ENCODE results near the gene EEF1G. TPM values are rescaled to one million over a fixed set of nuclear protein-coding genes. Genes with fewer than 3 reads are reported as not detected.

Gene EEF1G
- total and polyA plus RNA-seq, 9 of the 15 experiments (the other 6 are each of a cell fraction or from before 2014, with no cell fraction given) = 985 to 2,349 (median 2,035) TPM

DNA sequence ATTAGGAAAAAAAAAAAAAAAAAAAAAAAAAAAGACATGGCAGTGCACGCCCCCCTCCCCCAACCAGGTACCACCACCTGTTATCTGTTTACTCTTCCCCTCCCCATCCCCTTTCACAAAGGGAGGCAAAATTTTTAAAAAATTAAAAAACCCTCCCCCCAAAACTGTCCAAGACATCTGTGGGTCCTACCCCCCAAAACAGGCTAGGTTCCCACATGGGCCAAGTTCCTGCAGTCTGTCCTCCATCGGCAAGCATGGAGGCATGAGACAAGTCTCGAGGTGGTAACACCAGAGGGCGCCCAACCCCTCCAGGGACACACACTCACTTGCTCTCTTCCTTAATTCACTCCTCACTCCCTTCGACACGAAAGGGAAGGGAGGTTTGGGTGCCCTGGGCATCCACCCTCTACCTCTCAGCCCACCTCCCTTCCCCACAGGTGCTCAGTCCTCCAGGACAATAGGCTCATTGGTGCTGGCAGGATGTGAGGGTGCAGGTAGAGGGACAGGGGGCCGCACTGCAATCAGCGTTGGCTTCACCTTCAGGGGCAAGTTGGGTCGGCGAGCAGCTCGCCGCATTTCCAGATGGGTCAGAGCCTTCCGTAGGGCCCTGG, 19.8 kb upstream of the EEF1G start (continued):
- 0 out of 2 replicates have a peak, but pooled peaks have one; percentile 47 for TF ChIP-seq CTBP1 (IDR thresholded peaks at IDR 0.05; ENCODE audit: borderline replicate concordance)
- TF ChIP-seq ZNF717 (CRISPR knock-in tag; IDR thresholded peaks at IDR 0.05) = no peak
- TF ChIP-seq, protein P1, sequence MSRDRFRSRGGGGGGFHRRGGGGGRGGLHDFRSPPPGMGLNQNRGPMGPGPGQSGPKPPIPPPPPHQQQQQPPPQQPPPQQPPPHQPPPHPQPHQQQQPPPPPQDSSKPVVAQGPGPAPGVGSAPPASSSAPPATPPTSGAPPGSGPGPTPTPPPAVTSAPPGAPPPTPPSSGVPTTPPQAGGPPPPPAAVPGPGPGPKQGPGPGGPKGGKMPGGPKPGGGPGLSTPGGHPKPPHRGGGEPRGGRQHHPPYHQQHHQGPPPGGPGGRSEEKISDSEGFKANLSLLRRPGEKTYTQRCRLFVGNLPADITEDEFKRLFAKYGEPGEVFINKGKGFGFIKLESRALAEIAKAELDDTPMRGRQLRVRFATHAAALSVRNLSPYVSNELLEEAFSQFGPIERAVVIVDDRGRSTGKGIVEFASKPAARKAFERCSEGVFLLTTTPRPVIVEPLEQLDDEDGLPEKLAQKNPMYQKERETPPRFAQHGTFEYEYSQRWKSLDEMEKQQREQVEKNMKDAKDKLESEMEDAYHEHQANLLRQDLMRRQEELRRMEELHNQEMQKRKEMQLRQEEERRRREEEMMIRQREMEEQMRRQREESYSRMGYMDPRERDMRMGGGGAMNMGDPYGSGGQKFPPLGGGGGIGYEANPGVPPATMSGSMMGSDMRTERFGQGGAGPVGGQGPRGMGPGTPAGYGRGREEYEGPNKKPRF (IDR thresholded peaks at IDR 0.05; ENCODE audit: low read depth, low read length) = no peak
- no peak for TF ChIP-seq ZNF232 (CRISPR knock-in tag; IDR thresholded peaks at IDR 0.05)
- no peak for TF ChIP-seq HES1 (IDR thresholded peaks at IDR 0.05; ENCODE audit: low read depth)
- TF ChIP-seq U2AF1 (optimal IDR thresholded peaks at IDR 0.05; ENCODE audit: low read depth, low read length) = no peak
- peak; percentile 71; the same call in 1 of the 2 replicates for TF ChIP-seq ZEB2 (IDR thresholded peaks at IDR 0.05)
- no peak for TF ChIP-seq ZNF146 (CRISPR knock-in tag; IDR thresholded peaks at IDR 0.05; ENCODE audit: unreplicated experiment)
- peak; percentile 46; the same call in 1 of the 2 replicates for TF ChIP-seq VEZF1 (CRISPR knock-in tag; IDR thresholded peaks at IDR 0.05)
- TF ChIP-seq, protein P2, sequence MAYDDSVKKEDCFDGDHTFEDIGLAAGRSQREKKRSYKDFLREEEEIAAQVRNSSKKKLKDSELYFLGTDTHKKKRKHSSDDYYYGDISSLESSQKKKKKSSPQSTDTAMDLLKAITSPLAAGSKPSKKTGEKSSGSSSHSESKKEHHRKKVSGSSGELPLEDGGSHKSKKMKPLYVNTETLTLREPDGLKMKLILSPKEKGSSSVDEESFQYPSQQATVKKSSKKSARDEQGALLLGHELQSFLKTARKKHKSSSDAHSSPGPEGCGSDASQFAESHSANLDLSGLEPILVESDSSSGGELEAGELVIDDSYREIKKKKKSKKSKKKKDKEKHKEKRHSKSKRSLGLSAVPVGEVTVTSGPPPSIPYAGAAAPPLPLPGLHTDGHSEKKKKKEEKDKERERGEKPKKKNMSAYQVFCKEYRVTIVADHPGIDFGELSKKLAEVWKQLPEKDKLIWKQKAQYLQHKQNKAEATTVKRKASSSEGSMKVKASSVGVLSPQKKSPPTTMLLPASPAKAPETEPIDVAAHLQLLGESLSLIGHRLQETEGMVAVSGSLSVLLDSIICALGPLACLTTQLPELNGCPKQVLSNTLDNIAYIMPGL (CRISPR knock-in tag; IDR thresholded peaks at IDR 0.05) = no peak
- peak; percentile 37; the same call in 1 of the 2 replicates for TF ChIP-seq RB1 (IDR thresholded peaks at IDR 0.05; ENCODE audit: low read depth)
- no peak for TF ChIP-seq HDAC8 (tag; IDR thresholded peaks at IDR 0.05)
- no peak for TF ChIP-seq GTF2F1 (IDR thresholded peaks at IDR 0.05; ENCODE audit: low read depth, low read length)
- TF ChIP-seq, protein P3, sequence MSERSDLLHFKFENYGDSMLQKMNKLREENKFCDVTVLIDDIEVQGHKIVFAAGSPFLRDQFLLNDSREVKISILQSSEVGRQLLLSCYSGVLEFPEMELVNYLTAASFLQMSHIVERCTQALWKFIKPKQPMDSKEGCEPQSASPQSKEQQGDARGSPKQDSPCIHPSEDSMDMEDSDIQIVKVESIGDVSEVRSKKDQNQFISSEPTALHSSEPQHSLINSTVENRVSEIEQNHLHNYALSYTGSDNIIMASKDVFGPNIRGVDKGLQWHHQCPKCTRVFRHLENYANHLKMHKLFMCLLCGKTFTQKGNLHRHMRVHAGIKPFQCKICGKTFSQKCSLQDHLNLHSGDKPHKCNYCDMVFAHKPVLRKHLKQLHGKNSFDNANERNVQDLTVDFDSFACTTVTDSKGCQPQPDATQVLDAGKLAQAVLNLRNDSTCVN (CRISPR knock-in tag; IDR thresholded peaks at IDR 0.05) = no peak
- peak; percentile 85 for TF ChIP-seq MYC (IDR thresholded peaks at IDR 0.05; ENCODE audit: low read depth, low read length)
- no peak for TF ChIP-seq MYC (CRISPR knock-in tag; IDR thresholded peaks at IDR 0.05; ENCODE audit: borderline replicate concordance, low read depth)
- no peak for TF ChIP-seq HNRNPL (IDR thresholded peaks at IDR 0.05; ENCODE audit: low read depth, low read length)
- TF ChIP-seq FOS (IDR thresholded peaks at IDR 0.05; ENCODE audit: extremely low read depth, insufficient read length) = no peak
- no peak for TF ChIP-seq ZC3H4 (CRISPR knock-in tag; IDR thresholded peaks at IDR 0.05; ENCODE audit: borderline replicate concordance)
- peak in 1 of 2 experiments; percentile 16 for TF ChIP-seq E2F6 (IDR thresholded peaks at IDR 0.05; ENCODE audit: borderline replicate concordance in 1 of 2, extremely low read depth in 1 of 2, insufficient read depth in 1 of 2, insufficient read length in 1 of 2, low read depth in 1 of 2, low read length in 1 of 2, poor library complexity in 1 of 2, severe bottlenecking in 1 of 2)

All from K562 (cell line).